ENCODE results near the gene PAK1IP1.
"Not testable (repeated sequence)": the region's sequence is repeated elsewhere in the genome, so short reads cannot be mapped to it uniquely, and the experiment has no call there.

Gene PAK1IP1

DNA sequence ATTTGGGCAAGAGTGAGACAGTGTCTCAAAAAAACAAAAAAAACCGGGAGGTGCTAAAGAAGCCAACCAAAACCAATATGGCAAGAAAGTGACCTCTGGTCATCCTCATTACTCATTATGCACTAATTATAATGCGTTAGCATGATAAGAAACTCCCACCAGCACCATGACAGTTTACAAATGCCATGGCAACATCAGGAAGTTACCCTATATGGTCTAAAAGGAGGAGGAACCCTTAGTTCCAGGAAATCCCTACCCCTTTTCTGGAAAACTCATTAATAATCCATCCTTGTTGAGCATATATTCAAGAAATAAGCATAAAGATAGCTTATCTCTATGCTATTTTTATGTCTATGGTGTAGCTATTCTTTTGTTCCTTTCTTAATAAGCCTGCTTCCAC, 32.0 kb upstream of the PAK1IP1 start:
- no peak for DNase-seq (ENCODE audit: low read depth)
- H3K4me3 ChIP-seq (ENCODE audit: low read length) = no peak overlapping the region
- TF ChIP-seq CTCF (conservative IDR thresholded peaks at IDR 0.05; ENCODE audit: low read depth, low read length) = no peak

- DNase-seq (ENCODE audit: low read depth); H3K4me3 ChIP-seq (ENCODE audit: low read length): not testable (repeated sequence)
These were observed 29.2 kb upstream of the PAK1IP1 start for GRCh38 chr6:10665595-10665994.

DNA sequence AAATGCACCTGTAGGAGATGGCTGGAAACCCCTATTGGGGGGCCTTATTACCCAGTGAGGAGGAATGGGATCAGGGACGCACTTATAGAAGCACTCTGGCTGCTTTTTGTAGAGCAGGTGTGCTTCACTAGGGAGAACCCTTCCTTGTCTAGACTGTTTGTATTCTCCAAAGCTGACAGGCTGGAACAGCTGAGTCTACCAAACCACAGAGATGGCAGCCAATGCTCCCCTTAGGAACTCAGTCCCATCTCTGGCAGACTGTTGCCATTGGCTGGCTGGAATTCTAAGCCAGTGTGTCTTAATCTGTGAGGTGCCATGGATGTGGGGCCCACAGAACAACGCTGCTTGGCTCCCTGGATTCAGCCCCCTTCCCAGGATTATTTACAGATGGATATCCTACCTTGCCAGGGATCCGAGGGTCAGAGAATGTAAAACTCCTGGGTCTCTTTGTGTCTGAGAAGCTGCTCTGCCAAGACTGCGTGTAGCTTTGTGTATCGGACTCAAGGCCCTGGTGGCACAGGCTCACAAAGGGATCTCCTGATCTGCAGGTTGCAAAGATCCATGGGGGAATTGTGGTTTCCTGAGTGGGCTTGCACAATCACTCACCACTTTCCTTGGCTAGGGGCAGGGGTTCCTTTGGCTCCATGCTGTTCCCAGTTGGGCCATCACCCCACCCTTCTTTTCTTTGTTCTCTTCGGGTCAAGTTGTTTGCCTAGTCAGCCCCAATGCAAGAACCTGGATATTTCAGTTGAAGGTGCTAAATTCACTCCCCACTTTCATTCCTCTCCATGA, 26.4 kb upstream of the PAK1IP1 start:
- no peak for TF ChIP-seq CTCF (conservative IDR thresholded peaks at IDR 0.05; ENCODE audit: low read depth, low read length)
- H3K4me3 ChIP-seq (ENCODE audit: low read length) = no peak overlapping the region
- no peak for DNase-seq (ENCODE audit: low read depth)

DNA sequence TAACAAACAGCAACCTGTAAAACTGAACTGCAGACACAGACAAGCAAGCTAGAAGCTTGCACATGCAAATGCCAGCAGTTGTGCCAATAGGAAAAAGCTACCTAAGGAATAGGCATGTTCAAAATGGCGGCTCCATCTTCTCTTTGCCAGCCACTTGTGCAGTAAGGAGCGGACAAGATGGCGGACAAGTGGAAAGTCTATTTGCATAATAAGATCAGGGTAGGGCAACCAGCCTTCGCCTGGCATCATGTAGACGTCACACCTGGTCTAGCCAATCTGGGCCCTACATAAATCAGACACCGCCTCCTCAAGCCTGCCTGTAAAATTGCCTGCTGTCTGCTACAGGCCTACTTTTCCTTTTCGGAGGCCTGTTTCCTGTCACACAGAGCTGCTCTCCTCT, 18.4 kb upstream of the PAK1IP1 start:
- no peak overlapping the region for H3K4me3 ChIP-seq (ENCODE audit: low read length)
- no peak for TF ChIP-seq CTCF (conservative IDR thresholded peaks at IDR 0.05; ENCODE audit: low read depth, low read length)
- no peak for DNase-seq (ENCODE audit: low read depth)

DNA sequence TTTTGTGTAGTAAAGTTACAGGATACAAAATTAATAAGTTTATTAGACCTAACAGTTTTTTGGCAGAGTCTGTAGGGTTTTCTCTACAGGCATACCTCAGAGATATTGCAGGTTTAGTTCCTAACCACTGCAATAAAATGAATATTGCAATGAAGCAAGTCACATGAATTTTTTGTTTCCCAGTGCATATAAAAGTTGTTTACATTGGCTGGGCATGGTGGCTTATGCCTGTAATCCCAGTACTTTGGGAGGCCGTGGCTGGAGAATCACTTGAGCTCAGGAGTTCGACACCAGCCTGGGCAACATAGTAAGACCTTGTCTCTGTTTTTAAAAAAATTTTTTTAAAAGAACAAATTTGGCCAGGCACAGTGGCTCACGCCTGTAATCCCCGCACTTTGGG, 16.3 kb upstream of the PAK1IP1 start:
- H3K4me3 ChIP-seq (ENCODE audit: low read length) = no peak overlapping the region
- TF ChIP-seq CTCF (conservative IDR thresholded peaks at IDR 0.05; ENCODE audit: low read depth, low read length) = no peak
- DNase-seq (ENCODE audit: low read depth) = no peak

GRCh38 chr6:10681795-10682194, 13.0 kb upstream of the PAK1IP1 start:
- no peak for TF ChIP-seq CTCF (conservative IDR thresholded peaks at IDR 0.05; ENCODE audit: low read depth, low read length)
- no peak overlapping the region for H3K4me3 ChIP-seq (ENCODE audit: low read length)
- DNase-seq (ENCODE audit: low read depth) = no peak

DNA sequence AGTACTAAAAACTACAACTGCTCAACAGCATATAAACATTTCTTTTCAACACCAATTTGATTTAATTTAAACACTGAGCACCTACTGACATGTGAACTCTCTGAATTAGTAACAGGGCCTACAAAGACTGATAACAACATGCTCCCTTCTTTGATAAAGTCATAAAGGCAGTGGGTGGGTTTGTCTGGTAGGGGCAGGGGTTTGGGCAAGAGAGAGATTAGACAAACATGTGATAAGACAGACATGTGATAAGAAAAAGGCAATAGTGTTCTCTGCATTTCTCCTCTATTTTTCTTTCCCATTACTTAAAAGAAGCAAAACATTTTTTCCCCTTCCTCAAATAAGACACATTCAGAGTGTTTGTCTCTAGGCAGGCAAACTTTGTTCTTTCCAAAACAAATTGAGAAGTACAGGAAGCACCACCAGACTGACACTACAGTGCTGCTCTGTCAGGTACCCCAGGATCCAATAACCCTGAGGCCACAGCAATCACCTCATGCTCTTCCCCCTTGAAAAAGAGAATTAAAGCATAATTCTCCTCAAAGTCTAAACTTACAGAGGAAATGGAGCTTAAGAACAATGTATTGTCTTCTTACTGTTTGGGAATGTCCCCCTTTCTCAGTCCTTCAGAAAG, 12.3 kb upstream of the PAK1IP1 start:
- DNase-seq (ENCODE audit: low read depth) = no peak
- no peak overlapping the region for H3K4me3 ChIP-seq (ENCODE audit: low read length)
- no peak for TF ChIP-seq CTCF (conservative IDR thresholded peaks at IDR 0.05; ENCODE audit: low read depth, low read length)
